Left renal pelvis (tissue), 4 donors: Measurements from ENCODE around the gene DMPK. TPM values are rescaled to one million over a fixed set of nuclear protein-coding genes. Genes with fewer than 3 reads are reported as not detected.
A peak's percentile ranks its signal among the peaks of the same experiment; 100 is the strongest.
"Not testable (repeated sequence)": the region's sequence is repeated elsewhere in the genome, so short reads cannot be mapped to it uniquely, and the experiment has no call there.

Experiments
- DNase-seq, 4 donors: peaks; one replicate each; pipeline ENCODE4 v3.0.0-alpha.2; 2013; ENCODE audit warnings: low read depth in 4 of 4, low spot score in 3 of 4
- polyA plus RNA-seq, 4 donors: library from polyadenylated mRNA; unstranded; fragments of 120-200 nt; gene quantifications; one replicate each; pipeline ENCODE4 v1.2.1, GENCODE V29; 2013; ENCODE audit not compliant: insufficient read length in 4 of 4

The DMPK gene
- polyA plus RNA-seq, 4 donors, result 32.8 to 69.8 (median 48.1) TPM

- DNase-seq, result peak in 3 of 4 donors; percentile 51 to 61 (median 51)
Measured at GRCh38 chr19:45815481-45816216, 33.4 kb upstream of the DMPK start.

GRCh38 chr19:45814851-45815480 is 32.7 kb upstream of the DMPK start, which contains the start of gene RSPH6A:
Gene RSPH6A (minus strand): TSS chr19:45815308. CDS start chr19:45815176, 132 bp downstream.
- DNase-seq, result no peak

GRCh38 chr19:45814166-45814780 is 32.0 kb upstream of the DMPK start:
- no peak for DNase-seq

- DNase-seq, result no peak
Measured at GRCh38 chr19:45812297-45812696, 30.0 kb upstream of the DMPK start.

GRCh38 chr19:45809643-45810159 is 27.4 kb upstream of the DMPK start:
- DNase-seq, result no peak

- DNase-seq, result no peak
Measured at GRCh38 chr19:45805719-45806118, 23.4 kb upstream of the DMPK start.

GRCh38 chr19:45804959-45805230 is 22.6 kb upstream of the DMPK start:
- no peak for DNase-seq

GRCh38 chr19:45804140-45804958 is 22.1 kb upstream of the DMPK start:
- no peak for DNase-seq

GRCh38 chr19:45801603-45802175 is 19.4 kb upstream of the DMPK start:
- no peak for DNase-seq

GRCh38 chr19:45800070-45800553 is 17.8 kb upstream of the DMPK start:
- DNase-seq, result no peak

GRCh38 chr19:45799541-45799940 is 17.3 kb upstream of the DMPK start:
- not testable (repeated sequence) for DNase-seq

- DNase-seq, result peak in 3 of 4 donors; percentile 51 to 66 (median 52)
Measured at GRCh38 chr19:45798995-45799517, 16.8 kb upstream of the DMPK start.

GRCh38 chr19:45794627-45795026 is 12.3 kb upstream of the DMPK start:
- no peak for DNase-seq

GRCh38 chr19:45793876-45794275 is 11.6 kb upstream of the DMPK start:
- no peak for DNase-seq

GRCh38 chr19:45793178-45793564 is 10.9 kb upstream of the DMPK start:
- no peak for DNase-seq

- peak; percentile 95 to 98 (median 97) for DNase-seq
Measured at GRCh38 chr19:45792470-45793177, 10.3 kb upstream of the DMPK start, which contains the start of gene DMWD. Gene DMWD (minus strand): TSS chr19:45792845. CDS start chr19:45792756, 89 bp downstream.

GRCh38 chr19:45791744-45792469 is 9.6 kb upstream of the DMPK start:
- DNase-seq, result no peak

- DNase-seq, result no peak
Measured at GRCh38 chr19:45790942-45791341, 8.7 kb upstream of the DMPK start.
